KMS-11 (cell line): ENCODE measurements around the gene SH3GL2.

Experiments used
- H2AFZ ChIP-seq: fragments of 200-600 bp; sonication (generic); 2 replicates; pipeline ENCODE4 v1.6.1; 2016; ENCODE audit warnings: antibody characterized with exemption, mixed run types, low read depth
- H3K27ac ChIP-seq: fragments of 200-600 bp; sonication (generic); 2 replicates; pipeline ENCODE4 v1.6.1; 2016; ENCODE audit warnings: mild to moderate bottlenecking, mixed run types
- H3K27me3 ChIP-seq: fragments of 200-600 bp; sonication (generic); 2 replicates; pipeline ENCODE4 v1.6.1; 2017; ENCODE audit warnings: mild to moderate bottlenecking, low read depth, mixed run types, moderate library complexity; ENCODE audit not compliant: insufficient read depth
- H3K36me3 ChIP-seq: fragments of 200-600 bp; sonication (generic); 2 replicates; pipeline ENCODE4 v1.6.1; 2017; ENCODE audit warnings: mild to moderate bottlenecking, mixed run types; ENCODE audit not compliant: insufficient read depth
- H3K4me1 ChIP-seq: fragments of 200-600 bp; sonication (generic); 2 replicates; pipeline ENCODE4 v1.6.1; 2016; ENCODE audit warnings: mild to moderate bottlenecking, low read depth, mixed run types; ENCODE audit not compliant: poor library complexity, severe bottlenecking
- H3K4me2 ChIP-seq: fragments of 200-600 bp; sonication (generic); 2 replicates; pipeline ENCODE4 v1.7.0; 2016; ENCODE audit warnings: mild to moderate bottlenecking, mixed run types
- H3K4me3 ChIP-seq: fragments of 200-600 bp; sonication (generic); IDR thresholded peaks from 2 replicates; pipeline ENCODE4 v1.6.1; 2017; ENCODE audit warnings: low read depth, low read length, mixed read lengths; ENCODE audit not compliant: insufficient read depth
- H3K79me2 ChIP-seq: fragments of 200-600 bp; sonication (generic); 2 replicates; pipeline ENCODE4 v1.6.1; 2016; ENCODE audit warnings: low read depth, mixed run types; ENCODE audit not compliant: insufficient read depth
- H3K9ac ChIP-seq: fragments of 200-600 bp; sonication (generic); 2 replicates; pipeline ENCODE4 v1.6.1; 2016; ENCODE audit warnings: mild to moderate bottlenecking, mixed run types
- H4K20me1 ChIP-seq: fragments of 200-600 bp; sonication (generic); 2 replicates; pipeline ENCODE4 v1.6.1; 2016; ENCODE audit warnings: mild to moderate bottlenecking, mixed run types; ENCODE audit not compliant: insufficient read depth
- CTCF ChIP-seq: fragments of 200-600 bp; sonication (generic); conservative IDR thresholded peaks from 2 replicates; pipeline ENCODE4 v1.6.1; 2017; ENCODE audit warnings: low read depth, mild to moderate bottlenecking, antibody characterized with exemption, low read length, moderate library complexity, mixed read lengths

Gene SH3GL2

GRCh38 chr9:17833846-17834245 is 255.0 kb downstream of the SH3GL2 start:
- no peak for TF ChIP-seq CTCF
- Histone ChIP-seq H3K4me1 (no peaks in the 10 kb centered on the region), H3K36me3 (no peaks in the 10 kb centered on the region), H3K9ac (no peak overlapping the region), H3K4me2 (no peak overlapping the region), H2AFZ (no peak overlapping the region), H4K20me1 (no peaks in the 10 kb centered on the region), H3K27me3 (no peaks in the 10 kb centered on the region), H3K79me2 (no peaks in the 10 kb centered on the region), H3K27ac (no peak overlapping the region), H3K4me3 (no peak overlapping the region)

DNA sequence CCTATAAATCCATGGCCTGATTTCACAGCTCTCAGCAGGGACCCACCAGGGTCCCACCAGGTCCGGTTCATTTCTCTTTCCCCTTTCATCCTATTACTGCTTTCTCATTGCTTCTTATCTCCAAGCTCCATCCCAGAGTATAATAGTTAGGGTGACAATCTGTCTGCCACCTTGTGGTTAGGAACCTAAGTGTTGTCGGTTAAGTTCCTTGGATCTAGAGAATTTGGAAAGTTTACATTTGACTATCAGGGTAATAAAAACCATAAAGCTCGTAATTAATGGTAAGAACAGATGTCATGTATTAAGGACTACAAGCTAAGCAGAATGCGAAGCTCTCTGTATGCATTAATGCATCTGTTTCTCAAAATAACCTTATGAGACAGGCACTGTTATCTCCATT is 259.1 kb downstream of the SH3GL2 start:
- H3K4me2 ChIP-seq: no peak overlapping the region
- H3K79me2 ChIP-seq: no peaks in the 10 kb centered on the region
- no peaks in the 10 kb centered on the region for H3K4me1 ChIP-seq
- H3K4me3 ChIP-seq: no peak overlapping the region
- H2AFZ ChIP-seq: no peak overlapping the region
- no peak overlapping the region for H3K9ac ChIP-seq
- no peaks in the 10 kb centered on the region for H4K20me1 ChIP-seq
- no peak overlapping the region for H3K27ac ChIP-seq
- H3K27me3 ChIP-seq: no peaks in the 10 kb centered on the region
- H3K36me3 ChIP-seq: no peaks in the 10 kb centered on the region
- TF ChIP-seq CTCF: no peak

- Histone ChIP-seq H3K27me3 (no peaks in the 10 kb centered on the region), H3K4me3 (no peak overlapping the region), H3K4me1 (no peaks in the 10 kb centered on the region), H3K27ac (no peak overlapping the region), H2AFZ (no peak overlapping the region), H3K36me3 (no peaks in the 10 kb centered on the region), H4K20me1 (no peaks in the 10 kb centered on the region), H3K4me2 (no peak overlapping the region), H3K79me2 (no peaks in the 10 kb centered on the region), H3K9ac (no peak overlapping the region)
- TF ChIP-seq CTCF: no peak
These were observed 260.9 kb downstream of the SH3GL2 start for GRCh38 chr9:17839776-17840175.

DNA sequence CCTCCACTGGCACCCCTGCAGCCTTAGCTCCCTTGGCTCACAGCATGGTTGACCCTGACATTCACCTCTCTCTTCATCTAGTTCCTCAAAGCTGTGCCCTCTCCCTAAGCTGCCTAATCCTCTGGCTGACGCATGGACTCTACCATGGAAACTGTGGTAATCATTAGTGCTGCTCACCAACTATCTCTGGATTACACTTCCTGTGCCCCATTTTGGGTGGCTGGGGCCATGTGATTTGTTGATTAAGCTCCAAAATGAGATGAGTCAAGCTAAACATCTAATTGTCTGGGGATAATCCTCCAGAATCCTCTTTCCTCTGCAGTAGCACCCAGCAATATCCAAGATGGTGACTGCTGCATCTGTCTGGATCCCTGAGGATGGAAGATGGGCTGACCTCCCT is 264.4 kb downstream of the SH3GL2 start:
- no peaks in the 10 kb centered on the region for H3K79me2 ChIP-seq
- no peaks in the 10 kb centered on the region for H3K36me3 ChIP-seq
- H3K4me3 ChIP-seq: no peak overlapping the region
- H3K27me3 ChIP-seq: no peaks in the 10 kb centered on the region
- TF ChIP-seq CTCF: no peak
- no peak overlapping the region for H3K9ac ChIP-seq
- no peak overlapping the region for H2AFZ ChIP-seq
- H3K27ac ChIP-seq: no peak overlapping the region
- no peaks in the 10 kb centered on the region for H3K4me1 ChIP-seq
- no peaks in the 10 kb centered on the region for H4K20me1 ChIP-seq
- no peak overlapping the region for H3K4me2 ChIP-seq
